Duodenal mucosa (tissue), 2 donors: ENCODE results near the gene SF3B5.
"Not testable (repeated sequence)": the region's sequence is repeated elsewhere in the genome, so short reads cannot be mapped to it uniquely, and the experiment has no call there.

Experiments used
- H3K27ac ChIP-seq: one replicate; pipeline ENCODE4 v1.7.0; 2013; ENCODE audit warnings: low read depth, low read length
- H3K27me3 ChIP-seq, 2 donors: one replicate each; pipeline ENCODE4 v1.7.0; 2013; ENCODE audit warnings: low read length in 2 of 2, control low read depth in 1 of 2; ENCODE audit not compliant: insufficient read depth in 2 of 2, control insufficient read depth in 1 of 2
- H3K36me3 ChIP-seq, 2 donors: one replicate each; pipeline ENCODE4 v1.7.0; 2013; ENCODE audit warnings: low read length in 2 of 2, control low read depth in 1 of 2; ENCODE audit not compliant: insufficient read depth in 2 of 2, control insufficient read depth in 1 of 2
- H3K4me1 ChIP-seq, 2 donors: one replicate each; pipeline ENCODE4 v1.7.0; 2013; ENCODE audit warnings: low read length in 2 of 2, control low read depth in 1 of 2; ENCODE audit not compliant: insufficient read depth in 2 of 2, control insufficient read depth in 1 of 2
- H3K4me3 ChIP-seq, 2 donors: one replicate each; pipeline ENCODE4 v1.7.0; 2013; ENCODE audit warnings: low read length in 2 of 2, low read depth in 1 of 2
- H3K9ac ChIP-seq, 2 donors: one replicate each; pipeline ENCODE4 v1.7.0; 2013; ENCODE audit warnings: low read length in 2 of 2, low read depth in 1 of 2
- H3K9me3 ChIP-seq, 2 donors: one replicate each; pipeline ENCODE4 v1.7.0; 2013; ENCODE audit warnings: low read length in 2 of 2, control low read depth in 1 of 2; ENCODE audit not compliant: control insufficient read depth in 1 of 2

Gene SF3B5

GRCh38 chr6:144087789-144088426, 7.5 kb downstream of the SF3B5 start:
- Histone ChIP-seq H3K27me3 (no peaks in the 10 kb centered on the region), H3K4me3 (no peak overlapping the region), H3K36me3 (no peaks in the 10 kb centered on the region), H3K4me1 (no peaks in the 10 kb centered on the region), H3K27ac (no peak overlapping the region), H3K9me3 (no peaks in the 10 kb centered on the region), H3K9ac (no peak overlapping the region)

- Histone ChIP-seq H3K4me3 (no peak overlapping the region), H3K4me1 (no peaks in the 10 kb centered on the region), H3K9ac (no peak overlapping the region), H3K27me3 (no peaks in the 10 kb centered on the region), H3K36me3 (no peaks in the 10 kb centered on the region), H3K9me3 (no peaks in the 10 kb centered on the region), H3K27ac (no peak overlapping the region)
Measured at GRCh38 chr6:144086959-144087358, 8.4 kb downstream of the SF3B5 start.

GRCh38 chr6:144083172-144083571, 12.2 kb downstream of the SF3B5 start:
- no peak overlapping the region for H3K27ac ChIP-seq
- no peaks in the 10 kb centered on the region for H3K4me1 ChIP-seq
- no peak overlapping the region for H3K4me3 ChIP-seq
- H3K36me3 ChIP-seq, result no peaks in the 10 kb centered on the region
- H3K9ac ChIP-seq, result no peak overlapping the region
- no peaks in the 10 kb centered on the region for H3K27me3 ChIP-seq
- no peaks in the 10 kb centered on the region for H3K9me3 ChIP-seq

GRCh38 chr6:144082412-144082811, 13.0 kb downstream of the SF3B5 start:
- not testable (repeated sequence) for H3K36me3 ChIP-seq, H3K27ac ChIP-seq, H3K9me3 ChIP-seq, H3K9ac ChIP-seq, H3K27me3 ChIP-seq, H3K4me3 ChIP-seq, H3K4me1 ChIP-seq

- H3K27me3 ChIP-seq, result no peaks in the 10 kb centered on the region
- H3K4me3 ChIP-seq, result no peak overlapping the region
- H3K4me1 ChIP-seq, result no peaks in the 10 kb centered on the region
- no peaks in the 10 kb centered on the region for H3K9me3 ChIP-seq
- H3K36me3 ChIP-seq, result no peaks in the 10 kb centered on the region
- no peak overlapping the region for H3K9ac ChIP-seq
- H3K27ac ChIP-seq, result no peak overlapping the region
Measured at GRCh38 chr6:144077871-144078270, 17.5 kb downstream of the SF3B5 start.

- Histone ChIP-seq H3K4me1 (no peaks in the 10 kb centered on the region), H3K36me3 (no peaks in the 10 kb centered on the region), H3K27me3 (no peaks in the 10 kb centered on the region), H3K4me3 (no peak overlapping the region), H3K9me3 (no peaks in the 10 kb centered on the region), H3K27ac (no peak overlapping the region), H3K9ac (no peak overlapping the region)
Measured at GRCh38 chr6:144075875-144076274, 19.5 kb downstream of the SF3B5 start.

GRCh38 chr6:144075187-144075586, 20.2 kb downstream of the SF3B5 start:
- H3K27me3 ChIP-seq, result no peaks in the 10 kb centered on the region
- no peaks in the 10 kb centered on the region for H3K9me3 ChIP-seq
- no peak overlapping the region for H3K27ac ChIP-seq

GRCh38 chr6:144073024-144073423, 22.3 kb downstream of the SF3B5 start:
- H3K27ac ChIP-seq, result no peak overlapping the region
- H3K9ac ChIP-seq, result no peak overlapping the region
- H3K9me3 ChIP-seq, result no peaks in the 10 kb centered on the region
- H3K36me3 ChIP-seq, result no peaks in the 10 kb centered on the region
- H3K4me3 ChIP-seq, result no peak overlapping the region
- H3K27me3 ChIP-seq, result no peaks in the 10 kb centered on the region
- no peaks in the 10 kb centered on the region for H3K4me1 ChIP-seq

More at GRCh38 chr6:144075187-144075586, 20.2 kb downstream of the SF3B5 start:
- H3K9ac ChIP-seq, result no peak overlapping the region
- H3K4me1 ChIP-seq, result no peaks in the 10 kb centered on the region
- no peaks in the 10 kb centered on the region for H3K36me3 ChIP-seq
- H3K4me3 ChIP-seq, result no peak overlapping the region

GRCh38 chr6:144069506-144069905, 25.9 kb downstream of the SF3B5 start:
- Histone ChIP-seq H3K9ac (no peak overlapping the region), H3K4me3 (no peak overlapping the region), H3K27ac (no peak overlapping the region), H3K4me1 (peaks cover 5 to 9% of the 10 kb centered on the region in 2 donors), H3K36me3 (no peaks in the 10 kb centered on the region), H3K27me3 (no peaks in the 10 kb centered on the region), H3K9me3 (no peaks in the 10 kb centered on the region)

- no peaks in the 10 kb centered on the region for H3K9me3 ChIP-seq
- H3K27me3 ChIP-seq, result no peaks in the 10 kb centered on the region
- no peak overlapping the region for H3K9ac ChIP-seq
- no peak overlapping the region for H3K27ac ChIP-seq
- no peak overlapping the region for H3K4me3 ChIP-seq
- no peaks in the 10 kb centered on the region for H3K36me3 ChIP-seq
- H3K4me1 ChIP-seq, result peaks cover 5 to 9% of the 10 kb centered on the region in 2 donors
Measured at GRCh38 chr6:144068794-144069193, 26.6 kb downstream of the SF3B5 start.
